Activated naive CD8-positive, alpha-beta T cell (primary cell): ENCODE measurements around the gene LMAN2L.

ENCODE experiments used
- H3K27ac Mint-ChIP-seq: one replicate; pipeline ENCODE4 v1.8.0; 2021; ENCODE audit warnings: mixed read lengths
- H3K27me3 Mint-ChIP-seq: one replicate; pipeline ENCODE4 v1.8.0; 2021; ENCODE audit warnings: mixed read lengths
- H3K36me3 Mint-ChIP-seq: one replicate; pipeline ENCODE4 v1.8.0; 2021; ENCODE audit warnings: mixed read lengths
- H3K4me1 Mint-ChIP-seq: one replicate; pipeline ENCODE4 v1.8.0; 2021; ENCODE audit warnings: low read depth, mixed read lengths
- H3K4me3 Mint-ChIP-seq: one replicate; pipeline ENCODE4 v1.8.0; 2021; ENCODE audit warnings: mild to moderate bottlenecking, mixed read lengths
- H3K9me3 Mint-ChIP-seq: one replicate; pipeline ENCODE4 v1.8.0; 2021; ENCODE audit warnings: low read depth, mixed read lengths

Gene LMAN2L

DNA sequence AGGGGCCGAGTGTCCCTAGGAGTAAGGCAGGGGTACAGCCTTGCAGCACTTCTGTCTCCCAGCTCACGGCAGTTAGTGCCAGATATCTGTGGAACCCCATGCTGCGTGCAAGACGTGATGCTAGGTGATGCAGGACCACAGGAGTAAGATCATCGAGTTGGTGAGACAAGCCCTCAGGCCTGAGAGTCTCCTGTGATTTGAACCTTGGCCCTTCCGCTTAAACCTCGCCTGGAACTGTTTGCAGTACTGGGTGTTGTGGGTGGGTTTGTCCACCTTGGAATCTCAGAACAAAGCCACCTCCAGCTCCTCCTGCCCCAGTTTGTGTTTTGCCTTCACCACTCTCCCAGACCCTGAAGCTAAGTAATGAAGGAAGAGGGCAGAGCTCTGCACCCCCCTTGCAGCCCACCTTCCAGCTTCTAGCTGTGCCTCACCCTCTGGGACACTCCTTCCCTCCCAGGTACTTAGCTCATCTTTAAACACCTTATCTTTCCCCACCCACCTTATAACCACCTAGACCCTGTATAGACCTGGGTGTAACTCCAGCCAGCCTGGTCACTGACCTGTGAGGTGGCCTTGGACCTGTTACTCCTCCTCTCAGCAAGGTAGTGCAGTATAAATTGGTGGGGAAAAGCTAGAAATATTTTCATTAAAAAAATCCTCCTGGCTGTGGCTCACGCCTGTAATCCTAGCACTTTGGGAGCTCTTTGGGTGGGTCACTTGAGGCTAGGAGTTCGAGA is 27.4 kb upstream of the LMAN2L start:
- H3K36me3 Mint-ChIP-seq = no peaks in the 10 kb centered on the region
- no peak overlapping the region for H3K4me3 Mint-ChIP-seq
- H3K27me3 Mint-ChIP-seq = no peaks in the 10 kb centered on the region
- H3K9me3 Mint-ChIP-seq = no peaks in the 10 kb centered on the region
- H3K4me1 Mint-ChIP-seq = peaks cover 40% of the 10 kb centered on the region
- H3K27ac Mint-ChIP-seq = no peak overlapping the region

DNA sequence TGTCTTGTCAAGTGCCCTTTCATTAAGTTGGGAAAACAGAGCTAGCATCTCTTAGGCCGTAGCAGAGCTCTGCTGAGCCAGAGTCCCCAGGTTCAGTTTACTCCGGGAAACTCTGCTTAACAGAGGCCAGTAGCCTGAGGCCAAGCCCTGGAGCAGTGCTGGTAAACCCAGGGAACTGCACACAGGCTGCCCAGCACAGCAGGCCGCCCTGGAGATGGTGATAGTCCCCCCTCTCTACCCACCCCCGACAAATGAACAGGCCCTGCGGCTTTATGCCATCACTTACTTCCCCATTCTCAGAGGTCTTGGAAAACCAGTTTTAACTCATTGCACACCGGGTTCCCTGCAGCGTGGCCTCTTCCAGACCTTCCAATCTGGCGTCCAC is 24.4 kb upstream of the LMAN2L start:
- H3K4me1 Mint-ChIP-seq = peaks cover 61% of the 10 kb centered on the region
- no peaks in the 10 kb centered on the region for H3K36me3 Mint-ChIP-seq
- no peak overlapping the region for H3K27ac Mint-ChIP-seq
- H3K9me3 Mint-ChIP-seq = no peaks in the 10 kb centered on the region
- H3K4me3 Mint-ChIP-seq = peak overlapping the region; percentile 84
- H3K27me3 Mint-ChIP-seq = no peaks in the 10 kb centered on the region

GRCh38 chr2:96763511-96764252 is 23.8 kb upstream of the LMAN2L start:
- Mint-ChIP-seq H3K4me3 (peak overlapping the region; percentile 84), H3K27ac (no peak overlapping the region), H3K4me1 (peaks cover 61% of the 10 kb centered on the region), H3K36me3 (no peaks in the 10 kb centered on the region), H3K9me3 (no peaks in the 10 kb centered on the region), H3K27me3 (no peaks in the 10 kb centered on the region)

- Mint-ChIP-seq H3K27ac (peak overlapping the region; percentile 71), H3K4me3 (peak overlapping the region; percentile 84), H3K27me3 (no peaks in the 10 kb centered on the region), H3K9me3 (no peaks in the 10 kb centered on the region), H3K36me3 (no peaks in the 10 kb centered on the region), H3K4me1 (peaks cover 58% of the 10 kb centered on the region)
These were observed 22.9 kb upstream of the LMAN2L start for GRCh38 chr2:96762529-96763311.

DNA sequence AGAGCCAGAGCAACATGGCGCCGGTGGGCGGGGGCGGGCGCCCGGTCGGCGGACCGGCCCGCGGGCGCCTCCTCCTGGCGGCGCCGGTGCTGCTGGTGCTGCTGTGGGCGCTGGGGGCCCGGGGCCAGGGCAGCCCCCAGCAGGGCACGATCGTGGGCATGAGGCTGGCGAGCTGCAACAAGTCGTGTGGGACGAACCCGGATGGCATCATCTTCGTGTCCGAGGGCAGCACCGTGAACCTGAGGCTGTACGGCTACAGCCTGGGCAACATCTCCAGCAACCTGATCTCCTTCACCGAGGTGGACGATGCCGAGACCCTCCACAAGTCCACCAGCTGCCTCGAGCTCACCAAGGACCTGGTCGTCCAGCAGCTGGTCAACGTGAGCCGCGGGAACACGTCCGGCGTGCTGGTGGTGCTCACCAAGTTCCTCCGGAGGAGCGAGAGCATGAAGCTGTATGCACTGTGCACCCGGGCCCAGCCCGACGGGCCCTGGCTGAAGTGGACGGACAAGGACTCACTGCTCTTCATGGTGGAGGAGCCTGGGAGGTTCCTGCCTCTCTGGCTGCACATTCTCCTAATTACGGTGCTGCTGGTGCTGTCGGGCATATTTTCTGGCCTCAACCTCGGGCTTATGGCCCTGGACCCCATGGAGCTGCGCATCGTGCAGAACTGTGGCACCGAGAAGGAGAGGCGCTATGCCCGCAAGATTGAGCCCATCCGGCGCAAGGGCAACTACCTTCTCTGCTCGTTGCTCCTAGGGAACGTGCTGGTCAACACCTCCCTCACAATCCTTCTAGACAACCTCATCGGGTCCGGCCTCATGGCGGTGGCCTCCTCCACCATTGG is 21.3 kb upstream of the LMAN2L start:
- Mint-ChIP-seq H3K27me3 (no peaks in the 10 kb centered on the region), H3K4me1 (peaks cover 50% of the 10 kb centered on the region)

DNA sequence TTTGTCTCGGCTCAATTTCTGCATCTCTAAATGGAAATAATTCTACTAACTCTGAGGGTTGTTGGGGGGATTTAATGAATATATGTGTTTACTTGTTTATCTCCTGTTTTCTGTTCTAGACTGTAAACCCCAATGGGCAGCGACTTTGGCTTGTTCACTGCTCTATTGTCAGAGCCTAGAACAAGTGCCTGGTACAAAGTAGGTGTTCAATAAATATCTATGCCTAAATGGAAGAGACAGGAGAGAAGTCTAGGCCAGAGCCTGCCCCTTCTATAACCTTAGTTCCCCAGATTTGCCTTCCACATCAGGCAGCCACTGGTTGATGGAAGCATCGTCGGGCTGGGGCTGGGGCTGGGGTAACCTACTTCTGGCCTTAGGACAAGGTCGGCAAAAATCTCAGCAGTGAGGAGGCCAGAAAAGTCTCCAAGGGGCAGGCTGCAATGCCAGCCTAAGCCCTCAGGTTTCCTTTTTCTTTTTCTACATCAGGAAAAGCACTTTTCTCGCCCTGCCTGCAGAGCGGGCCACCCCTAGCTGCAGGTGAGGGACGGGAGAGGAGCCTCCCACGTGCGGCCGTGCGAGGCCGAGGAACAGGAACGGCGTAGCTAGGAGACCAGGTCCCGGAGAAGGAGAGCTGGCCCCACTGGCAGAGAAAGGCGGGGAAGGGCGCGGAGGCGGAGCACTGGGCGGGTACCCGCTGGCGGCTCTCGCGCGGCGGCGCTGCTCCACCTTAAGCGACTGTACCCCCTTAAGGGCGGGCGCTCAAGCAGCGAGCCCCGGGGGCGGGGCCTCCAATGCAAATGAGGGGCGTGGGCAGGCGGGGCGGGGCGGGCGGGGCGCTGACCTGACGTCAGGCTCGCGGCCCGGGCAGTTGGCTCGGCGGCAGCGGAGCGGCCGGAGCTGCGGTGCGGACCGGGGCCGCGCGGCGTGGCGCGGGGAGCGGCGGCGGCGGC is 20.4 kb upstream of the LMAN2L start, which contains the start of gene CNNM4:
CNNM4 (plus strand) TSS at position 867 of the 950 bp plus-strand sequence. CDS start 98 bp downstream, outside the sequence.
- H3K36me3 Mint-ChIP-seq = no peaks in the 10 kb centered on the region
- peaks cover 48% of the 10 kb centered on the region for H3K4me1 Mint-ChIP-seq
- peak within 1 kb of the TSS; percentile 85 for H3K4me3 Mint-ChIP-seq
- peak within 1 kb of the TSS; percentile 86 for H3K27ac Mint-ChIP-seq
- H3K27me3 Mint-ChIP-seq = no peaks in the 10 kb centered on the region
- H3K9me3 Mint-ChIP-seq = no peaks in the 10 kb centered on the region

More for the DNA sequence above, 21.3 kb upstream of the LMAN2L start:
- peak overlapping the region; percentile 86 for H3K27ac Mint-ChIP-seq
- H3K36me3 Mint-ChIP-seq = no peaks in the 10 kb centered on the region
- no peaks in the 10 kb centered on the region for H3K9me3 Mint-ChIP-seq
- H3K4me3 Mint-ChIP-seq = peak overlapping the region; percentile 84

DNA sequence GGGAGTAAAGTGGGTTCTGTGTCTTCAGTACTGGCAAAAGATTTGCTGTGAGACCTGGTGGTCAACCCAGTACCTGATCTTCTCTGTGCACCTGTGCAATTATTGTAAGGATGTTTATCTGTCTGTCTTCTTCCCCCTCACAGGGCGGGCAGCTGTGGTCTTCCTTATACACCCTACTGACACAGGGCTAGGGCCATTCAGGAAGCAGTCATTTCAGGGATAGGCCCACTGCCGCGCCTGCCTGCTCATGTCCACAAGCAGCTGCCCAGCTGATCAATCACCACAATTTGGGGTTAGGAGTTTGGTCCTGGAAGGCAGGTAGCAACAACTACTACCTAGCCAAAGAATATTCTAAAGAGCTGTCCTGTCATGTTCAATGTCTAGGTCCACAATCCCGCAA is 19.7 kb upstream of the LMAN2L start:
- Mint-ChIP-seq H3K36me3 (no peaks in the 10 kb centered on the region), H3K9me3 (no peaks in the 10 kb centered on the region), H3K4me3 (peak overlapping the region; percentile 85), H3K4me1 (peaks cover 45% of the 10 kb centered on the region), H3K27me3 (no peaks in the 10 kb centered on the region), H3K27ac (peak overlapping the region; percentile 86)

- Mint-ChIP-seq H3K4me3 (no peak overlapping the region), H3K9me3 (no peaks in the 10 kb centered on the region), H3K27ac (no peak overlapping the region), H3K36me3 (no peaks in the 10 kb centered on the region), H3K4me1 (peaks cover 39% of the 10 kb centered on the region), H3K27me3 (no peaks in the 10 kb centered on the region)
These were observed 19.1 kb upstream of the LMAN2L start for GRCh38 chr2:96758987-96759386.

GRCh38 chr2:96757477-96757860 is 17.6 kb upstream of the LMAN2L start:
- H3K4me1 Mint-ChIP-seq = peaks cover 26% of the 10 kb centered on the region
- no peaks in the 10 kb centered on the region for H3K27me3 Mint-ChIP-seq
- no peaks in the 10 kb centered on the region for H3K36me3 Mint-ChIP-seq
- H3K27ac Mint-ChIP-seq = no peak overlapping the region
- H3K9me3 Mint-ChIP-seq = no peaks in the 10 kb centered on the region
- no peak overlapping the region for H3K4me3 Mint-ChIP-seq

DNA sequence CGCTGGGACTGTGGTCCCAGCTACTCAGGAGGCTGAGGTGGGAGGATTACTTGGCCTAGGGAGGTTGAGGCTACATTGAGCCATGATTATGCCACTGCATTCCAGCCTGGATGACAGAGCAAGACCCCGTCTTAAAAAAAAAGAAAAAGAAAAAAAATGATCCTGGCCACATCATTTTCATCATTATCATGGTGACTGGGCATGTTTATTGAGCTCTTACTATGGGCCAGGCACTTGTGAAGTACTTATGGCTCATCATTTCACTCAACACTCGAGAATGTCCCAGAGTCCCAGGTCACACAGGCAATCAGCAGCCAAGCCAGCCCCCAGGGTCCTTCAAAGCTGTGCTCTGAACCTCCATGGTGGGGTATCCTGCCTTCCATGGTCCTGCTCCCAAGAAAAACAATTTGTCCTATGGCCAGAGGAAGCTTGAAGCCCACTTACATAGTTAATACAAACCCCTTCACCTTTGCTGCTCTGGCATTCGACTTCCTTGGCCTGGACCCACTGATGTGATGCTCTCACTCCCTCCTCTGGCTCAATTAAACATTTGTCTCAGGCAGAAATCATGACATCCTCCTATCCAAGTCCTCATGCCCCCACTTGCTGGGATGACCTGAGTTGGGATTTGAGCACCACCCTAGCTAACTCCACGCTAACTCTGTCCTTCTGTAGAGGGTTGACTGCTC is 17.1 kb upstream of the LMAN2L start:
- H3K36me3 Mint-ChIP-seq = no peaks in the 10 kb centered on the region
- no peak overlapping the region for H3K4me3 Mint-ChIP-seq
- no peaks in the 10 kb centered on the region for H3K9me3 Mint-ChIP-seq
- H3K4me1 Mint-ChIP-seq = peaks cover 21% of the 10 kb centered on the region
- no peaks in the 10 kb centered on the region for H3K27me3 Mint-ChIP-seq
- no peak overlapping the region for H3K27ac Mint-ChIP-seq

DNA sequence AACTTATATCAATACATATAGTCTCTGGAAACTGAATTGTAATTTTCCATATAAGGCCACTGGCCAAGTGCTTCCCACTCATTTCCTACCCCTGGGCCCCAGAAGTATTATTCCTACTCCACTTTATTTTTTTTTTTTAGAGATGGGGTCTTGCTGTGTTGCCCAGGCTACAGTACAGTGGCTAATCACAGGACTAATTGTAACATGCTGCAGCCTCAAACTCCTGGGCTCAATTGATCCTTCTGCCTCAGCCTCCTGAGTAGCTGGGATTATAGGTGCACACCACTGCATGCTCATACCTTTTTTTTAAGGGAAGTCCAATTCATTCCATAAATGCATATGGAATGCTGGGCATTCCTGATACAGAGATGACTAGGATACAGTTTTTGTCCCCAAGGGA is 14.5 kb upstream of the LMAN2L start:
- H3K4me1 Mint-ChIP-seq = peaks cover under 1% of the 10 kb centered on the region
- no peaks in the 10 kb centered on the region for H3K9me3 Mint-ChIP-seq
- peaks cover 1% of the 10 kb centered on the region for H3K27me3 Mint-ChIP-seq
- no peak overlapping the region for H3K27ac Mint-ChIP-seq
- no peak overlapping the region for H3K4me3 Mint-ChIP-seq
- no peaks in the 10 kb centered on the region for H3K36me3 Mint-ChIP-seq

- Mint-ChIP-seq H3K27ac (no peak overlapping the region), H3K36me3 (no peaks in the 10 kb centered on the region), H3K4me3 (no peak overlapping the region), H3K27me3 (peaks cover 1% of the 10 kb centered on the region), H3K4me1 (no peaks in the 10 kb centered on the region), H3K9me3 (no peaks in the 10 kb centered on the region)
These were observed 13.9 kb upstream of the LMAN2L start for GRCh38 chr2:96753661-96754282.

DNA sequence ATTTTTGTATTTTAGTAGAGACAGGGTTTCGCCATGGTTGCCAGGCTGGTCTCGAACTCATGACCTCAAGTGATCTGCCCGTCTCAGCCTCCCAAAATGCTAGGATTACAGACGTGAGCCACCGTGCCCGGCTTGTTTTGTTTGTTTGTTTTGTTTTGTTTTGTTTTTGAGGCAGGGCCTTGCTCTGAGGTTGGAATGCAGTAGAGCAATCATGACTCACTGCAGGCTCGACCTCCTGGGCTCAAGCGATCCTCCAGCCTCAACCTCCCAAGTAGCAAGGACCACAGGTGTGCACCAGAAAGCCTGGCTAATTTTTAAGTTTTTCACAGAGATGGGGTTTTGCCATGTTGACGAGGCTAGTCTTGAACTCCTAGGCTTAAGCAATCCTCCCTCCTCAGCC is 11.9 kb upstream of the LMAN2L start:
- Mint-ChIP-seq H3K4me3 (no peak overlapping the region), H3K4me1 (no peaks in the 10 kb centered on the region), H3K27ac (no peak overlapping the region), H3K27me3 (peaks cover 1% of the 10 kb centered on the region), H3K9me3 (no peaks in the 10 kb centered on the region), H3K36me3 (no peaks in the 10 kb centered on the region)
